HUES6 (cell line): ENCODE data around the gene SPAG6.

Experiments used
- H3K27ac ChIP-seq: 2 replicates; pipeline ENCODE4 v1.7.0; 2013; ENCODE audit warnings: low read depth, mild to moderate bottlenecking, low read length, inconsistent platforms
- H3K27me3 ChIP-seq: 2 replicates; pipeline ENCODE4 v1.6.1; 2013; ENCODE audit warnings: low read length; ENCODE audit not compliant: control insufficient read depth, insufficient read depth
- H3K36me3 ChIP-seq: 2 replicates; pipeline ENCODE4 v1.6.1; 2013; ENCODE audit warnings: low read length; ENCODE audit not compliant: control insufficient read depth, insufficient read depth
- H3K4me1 ChIP-seq: 2 replicates; pipeline ENCODE4 v1.6.1; 2013; ENCODE audit warnings: low read length; ENCODE audit not compliant: control insufficient read depth, insufficient read depth
- H3K4me3 ChIP-seq: 2 replicates; pipeline ENCODE4 v1.5.1; 2013; ENCODE audit warnings: low read depth, low read length
- H3K9ac ChIP-seq: one replicate; pipeline ENCODE4 v1.6.1; 2013; ENCODE audit warnings: mild to moderate bottlenecking, low read length
- H3K9me3 ChIP-seq: 2 replicates; pipeline ENCODE4 v1.6.1; 2013; ENCODE audit warnings: low read depth, low read length; ENCODE audit not compliant: control insufficient read depth, insufficient read depth

SPAG6 gene

GRCh38 chr10:22436893-22437619 is 91.8 kb downstream of the SPAG6 start:
- no peaks in the 10 kb centered on the region for H3K36me3 ChIP-seq
- peak overlapping the region; percentile 74 for H3K4me3 ChIP-seq
- H3K4me1 ChIP-seq: peaks cover 26% of the 10 kb centered on the region
- peaks cover 69% of the 10 kb centered on the region for H3K27me3 ChIP-seq
- no peak overlapping the region for H3K27ac ChIP-seq
- H3K9me3 ChIP-seq: no peaks in the 10 kb centered on the region
- H3K9ac ChIP-seq: peak overlapping the region; percentile 69

GRCh38 chr10:22437620-22438588 is 92.6 kb downstream of the SPAG6 start:
- peak overlapping the region; percentile 74 for H3K4me3 ChIP-seq

GRCh38 chr10:22438711-22439110 is 93.4 kb downstream of the SPAG6 start:
- peaks cover 72% of the 10 kb centered on the region for H3K27me3 ChIP-seq
- no peaks in the 10 kb centered on the region for H3K36me3 ChIP-seq
- no peak overlapping the region for H3K27ac ChIP-seq
- no peak overlapping the region for H3K4me3 ChIP-seq
- H3K9ac ChIP-seq: no peak overlapping the region
- peaks cover 26% of the 10 kb centered on the region for H3K4me1 ChIP-seq
- H3K9me3 ChIP-seq: no peaks in the 10 kb centered on the region

More at GRCh38 chr10:22437620-22438588, 92.6 kb downstream of the SPAG6 start:
- H3K9ac ChIP-seq: peak overlapping the region; percentile 69
- H3K27me3 ChIP-seq: peaks cover 72% of the 10 kb centered on the region
- no peaks in the 10 kb centered on the region for H3K36me3 ChIP-seq
- peaks cover 26% of the 10 kb centered on the region for H3K4me1 ChIP-seq
- H3K9me3 ChIP-seq: no peaks in the 10 kb centered on the region
- H3K27ac ChIP-seq: no peak overlapping the region

GRCh38 chr10:22442063-22442462 is 96.8 kb downstream of the SPAG6 start:
- H3K27ac ChIP-seq: no peak overlapping the region
- H3K9ac ChIP-seq: no peak overlapping the region
- H3K4me3 ChIP-seq: no peak overlapping the region
- peaks cover 21% of the 10 kb centered on the region for H3K4me1 ChIP-seq
- H3K27me3 ChIP-seq: peaks cover 60% of the 10 kb centered on the region
- no peaks in the 10 kb centered on the region for H3K9me3 ChIP-seq
- no peaks in the 10 kb centered on the region for H3K36me3 ChIP-seq

GRCh38 chr10:22442468-22442867 is 97.2 kb downstream of the SPAG6 start:
- H3K36me3 ChIP-seq: no peaks in the 10 kb centered on the region
- H3K4me3 ChIP-seq: no peak overlapping the region
- H3K27me3 ChIP-seq: peaks cover 56% of the 10 kb centered on the region
- H3K9me3 ChIP-seq: no peaks in the 10 kb centered on the region
- peaks cover 20% of the 10 kb centered on the region for H3K4me1 ChIP-seq
- no peak overlapping the region for H3K9ac ChIP-seq
- no peak overlapping the region for H3K27ac ChIP-seq

GRCh38 chr10:22443175-22443901 is 98.0 kb downstream of the SPAG6 start:
- H3K36me3 ChIP-seq: no peaks in the 10 kb centered on the region
- H3K27me3 ChIP-seq: peaks cover 47% of the 10 kb centered on the region
- no peak overlapping the region for H3K9ac ChIP-seq
- H3K4me1 ChIP-seq: peaks cover 11% of the 10 kb centered on the region; the same call in 1 of the 2 replicates
- no peak overlapping the region for H3K4me3 ChIP-seq
- H3K9me3 ChIP-seq: no peaks in the 10 kb centered on the region
- no peak overlapping the region for H3K27ac ChIP-seq

GRCh38 chr10:22444219-22444788 is 99.0 kb downstream of the SPAG6 start:
- Histone ChIP-seq H3K27me3 (peaks cover 38% of the 10 kb centered on the region), H3K27ac (no peak overlapping the region), H3K9ac (no peak overlapping the region), H3K36me3 (no peaks in the 10 kb centered on the region), H3K9me3 (no peaks in the 10 kb centered on the region), H3K4me1 (0 out of 2 replicates have a peak, but pooled peaks cover 8% of the 10 kb centered on the region), H3K4me3 (no peak overlapping the region)

- Histone ChIP-seq H3K36me3 (no peaks in the 10 kb centered on the region), H3K27ac (no peak overlapping the region), H3K9me3 (no peaks in the 10 kb centered on the region), H3K4me3 (no peak overlapping the region), H3K4me1 (0 out of 2 replicates have a peak, but pooled peaks cover 2% of the 10 kb centered on the region), H3K27me3 (peaks cover 26% of the 10 kb centered on the region), H3K9ac (no peak overlapping the region)
Observed at GRCh38 chr10:22445495-22445894, 100.2 kb downstream of the SPAG6 start.

GRCh38 chr10:22447068-22447467 is 101.8 kb downstream of the SPAG6 start:
- H3K36me3 ChIP-seq: no peaks in the 10 kb centered on the region
- H3K4me3 ChIP-seq: no peak overlapping the region
- 0 out of 2 replicates have a peak, but pooled peaks cover 2% of the 10 kb centered on the region for H3K4me1 ChIP-seq
- no peaks in the 10 kb centered on the region for H3K9me3 ChIP-seq
- H3K9ac ChIP-seq: no peak overlapping the region
- no peak overlapping the region for H3K27ac ChIP-seq
- H3K27me3 ChIP-seq: peaks cover 12% of the 10 kb centered on the region

GRCh38 chr10:22451346-22451745 is 106.0 kb downstream of the SPAG6 start:
- Histone ChIP-seq H3K9ac (no peak overlapping the region), H3K9me3 (0 out of 2 replicates have a peak, but pooled peaks cover 2% of the 10 kb centered on the region), H3K27me3 (no peaks in the 10 kb centered on the region), H3K4me1 (no peaks in the 10 kb centered on the region), H3K36me3 (no peaks in the 10 kb centered on the region), H3K27ac (no peak overlapping the region), H3K4me3 (no peak overlapping the region)
